SK-MEL-5 (cell line): ENCODE data around the gene COL18A1. TPM values are rescaled to one million over a fixed set of nuclear protein-coding genes. Genes with fewer than 3 reads are reported as not detected.

Experiments
- DNase-seq: peaks from one replicate; pipeline ENCODE4 v3.0.0-alpha.2; 2016; ENCODE audit warnings: low read depth, low spot score
- in situ Hi-C: cut with HindIII; loops from 2 replicates; pipeline ENCODE4 v1.10.0; 2016; ENCODE audit warnings: low sequenced_read_pairs, high pct_unique_total_duplicates, low pct_unique_long_range_greater_than_20kb
- total RNA-seq: library from RNA; depleted of rRNA; stranded (reverse); fragments of >200 nt; shearing (Covaris generic); gene quantifications from 2 replicates; pipeline ENCODE4 v1.2.3, GENCODE V29; 2014

COL18A1 gene
- total RNA-seq, 1 experiment from 2014 or later = 12.4 TPM

- DNase-seq = no peak
- in situ Hi-C loops = no loop called here
Measured at GRCh38 chr21:45542667-45543370, 137.9 kb downstream of the COL18A1 start.

GRCh38 chr21:45543371-45543709, 138.4 kb downstream of the COL18A1 start:
- in situ Hi-C loops = no loop called here

GRCh38 chr21:45543710-45544448, 138.9 kb downstream of the COL18A1 start:
- DNase-seq = no peak
- in situ Hi-C loops = no loop called here

More at GRCh38 chr21:45543371-45543709, 138.4 kb downstream of the COL18A1 start:
- DNase-seq = no peak

- DNase-seq = no peak
Measured at GRCh38 chr21:45544449-45545235, 139.7 kb downstream of the COL18A1 start.

GRCh38 chr21:45545236-45545570, 140.2 kb downstream of the COL18A1 start:
- DNase-seq = no peak

More at GRCh38 chr21:45544449-45545235, 139.7 kb downstream of the COL18A1 start:
- in situ Hi-C loops = no loop called here

GRCh38 chr21:45545691-45546531, 140.9 kb downstream of the COL18A1 start:
- in situ Hi-C loops = no loop called here
- no peak for DNase-seq

More at GRCh38 chr21:45545236-45545570, 140.2 kb downstream of the COL18A1 start:
- in situ Hi-C loops = no loop called here

GRCh38 chr21:45546636-45547544, 141.9 kb downstream of the COL18A1 start:
- in situ Hi-C loops = no loop called here

GRCh38 chr21:45547545-45547900, 142.6 kb downstream of the COL18A1 start:
- in situ Hi-C loops = no loop called here
- DNase-seq = no peak

More at GRCh38 chr21:45546636-45547544, 141.9 kb downstream of the COL18A1 start:
- DNase-seq = no peak

GRCh38 chr21:45548711-45549491, 143.9 kb downstream of the COL18A1 start:
- DNase-seq = no peak
- in situ Hi-C loops = no loop called here

- in situ Hi-C loops = no loop called here
Measured at GRCh38 chr21:45549626-45550463, 144.9 kb downstream of the COL18A1 start.

GRCh38 chr21:45550522-45551210, 145.7 kb downstream of the COL18A1 start:
- in situ Hi-C loops = no loop called here
- DNase-seq = no peak

More at GRCh38 chr21:45549626-45550463, 144.9 kb downstream of the COL18A1 start:
- no peak for DNase-seq

- in situ Hi-C loops = no loop called here
- no peak for DNase-seq
Measured at GRCh38 chr21:45551316-45551715, 146.4 kb downstream of the COL18A1 start.

- no peak for DNase-seq
- in situ Hi-C loops = no loop called here
Measured at GRCh38 chr21:45551783-45552695, 147.1 kb downstream of the COL18A1 start.
